NCI-H1436 (cell line): Measurements from ENCODE around the gene SPINT2.
"Not testable (repeated sequence)": the region's sequence is repeated elsewhere in the genome, so short reads cannot be mapped to it uniquely, and the experiment has no call there.

Experiments
- DNase-seq: peaks from one replicate; lab custom pipeline; 2025; lab: John Stamatoyannopoulos, UW

SPINT2 gene

GRCh38 chr19:38239816-38240215, 24.6 kb upstream of the SPINT2 start:
- no peak for DNase-seq

DNA sequence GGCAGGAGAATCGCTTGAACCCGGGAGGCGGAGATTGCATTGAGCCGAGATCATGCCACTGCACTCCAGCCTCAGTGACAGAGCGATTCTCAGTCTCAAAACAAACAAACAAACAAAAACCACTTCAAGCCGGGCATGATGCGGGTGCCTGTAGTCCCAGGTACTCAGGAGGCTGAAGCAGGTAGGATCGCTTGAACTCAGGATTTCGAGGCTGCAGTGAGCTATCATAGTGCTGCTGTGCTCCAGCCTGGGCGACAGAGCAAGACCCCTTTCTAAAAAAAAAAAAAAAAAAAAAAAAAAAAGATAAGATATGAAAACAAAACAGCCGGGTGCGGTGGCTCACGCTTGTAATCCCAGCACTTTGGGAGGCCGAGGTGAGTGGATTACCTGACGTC, 21.1 kb upstream of the SPINT2 start:
- DNase-seq, result no peak

- no peak for DNase-seq
Observed at GRCh38 chr19:38245826-38246498, 18.4 kb upstream of the SPINT2 start.

- DNase-seq, result no peak
Observed at GRCh38 chr19:38247126-38247525, 17.2 kb upstream of the SPINT2 start.

DNA sequence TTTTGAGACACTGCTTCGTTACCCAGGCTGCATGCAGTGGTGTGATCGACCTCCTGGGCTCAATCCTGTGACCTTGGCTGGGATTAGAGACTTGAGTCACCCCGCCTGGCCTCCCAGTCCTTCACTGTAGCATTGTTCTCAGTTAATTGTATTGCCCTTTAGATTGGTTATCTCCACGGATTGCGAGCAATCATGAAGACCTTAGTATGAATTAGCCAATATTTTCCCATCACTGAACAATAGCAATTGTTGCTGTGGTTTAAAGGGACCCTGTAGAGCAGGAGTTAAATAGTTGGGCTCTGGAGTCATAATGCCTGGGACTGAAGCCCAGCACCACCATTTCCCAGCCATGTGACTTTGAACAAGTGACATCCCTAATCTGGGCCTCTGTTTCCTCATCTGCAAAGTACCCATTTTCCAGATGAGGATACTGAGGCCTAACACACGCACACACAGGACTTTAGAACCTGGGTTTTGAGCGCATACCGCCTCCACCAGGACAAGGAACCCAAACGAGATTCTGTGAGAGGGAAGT, 16.6 kb upstream of the SPINT2 start:
- no peak for DNase-seq

DNA sequence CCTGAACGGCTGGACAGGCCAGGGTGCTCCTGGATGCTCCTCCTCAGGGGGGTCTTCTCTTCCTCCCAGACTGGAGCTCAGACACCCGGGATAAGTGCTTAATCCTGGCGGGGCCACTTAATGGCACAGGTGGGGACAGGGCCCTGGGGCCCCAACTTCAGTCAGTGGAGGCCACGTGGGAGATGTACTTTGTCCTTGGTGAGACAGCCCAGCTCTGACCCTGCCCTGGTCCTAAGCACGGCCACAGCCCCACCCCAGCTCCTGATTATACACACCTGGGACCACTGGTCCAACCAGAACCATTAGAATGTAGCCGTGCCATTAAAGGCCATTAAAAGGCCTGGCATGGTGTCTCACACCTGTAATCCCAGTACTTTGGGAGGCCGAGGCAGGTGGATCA, 16.0 kb upstream of the SPINT2 start:
- no peak for DNase-seq

GRCh38 chr19:38250428-38250820, 13.9 kb upstream of the SPINT2 start:
- DNase-seq, result no peak

- peak; percentile 18 for DNase-seq
Observed at GRCh38 chr19:38250821-38251563, 13.4 kb upstream of the SPINT2 start.

DNA sequence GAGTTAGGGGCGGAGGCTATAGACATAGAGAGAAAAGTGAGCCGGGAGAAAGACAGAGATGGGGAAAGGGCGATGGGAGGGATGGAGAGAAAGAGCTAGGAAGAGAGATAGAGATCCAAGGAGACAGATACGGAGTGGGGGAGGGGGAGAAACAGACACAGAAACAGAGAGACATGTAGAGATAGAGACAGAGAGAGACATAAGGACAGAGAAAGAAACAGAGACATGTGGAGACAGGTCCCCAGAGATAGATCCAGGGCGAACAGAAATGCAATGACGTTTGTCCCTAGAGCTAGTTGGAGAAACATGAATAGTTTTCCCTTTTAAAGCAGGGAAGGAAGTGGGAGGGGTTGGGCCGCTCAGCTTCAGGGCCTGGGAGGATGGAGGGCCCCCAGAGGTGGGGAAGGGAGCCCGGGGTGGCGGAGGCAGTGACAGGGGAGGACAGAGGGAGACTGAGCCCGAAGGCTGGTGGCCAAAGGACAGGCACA, 12.8 kb upstream of the SPINT2 start:
- DNase-seq, result no peak

DNA sequence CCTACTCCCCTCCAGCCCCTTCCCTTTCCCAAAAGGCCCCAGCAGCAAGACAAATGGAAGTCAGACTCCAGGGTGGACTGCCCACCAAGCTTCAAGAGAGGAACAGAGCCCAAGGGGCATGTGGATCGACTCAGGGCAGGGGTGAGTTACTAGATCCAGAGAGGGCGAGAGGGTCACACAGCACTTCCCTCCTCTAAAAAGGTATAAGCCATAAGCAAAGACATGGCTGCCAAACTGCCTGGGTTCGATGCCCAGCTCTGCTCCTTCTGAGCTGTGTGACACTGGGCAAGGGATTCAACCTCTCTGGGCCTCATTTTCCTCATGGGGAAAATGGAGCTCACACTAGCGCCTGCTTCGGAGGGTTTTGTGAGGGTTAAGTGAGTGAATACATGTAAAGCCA, 12.0 kb upstream of the SPINT2 start:
- no peak for DNase-seq

DNA sequence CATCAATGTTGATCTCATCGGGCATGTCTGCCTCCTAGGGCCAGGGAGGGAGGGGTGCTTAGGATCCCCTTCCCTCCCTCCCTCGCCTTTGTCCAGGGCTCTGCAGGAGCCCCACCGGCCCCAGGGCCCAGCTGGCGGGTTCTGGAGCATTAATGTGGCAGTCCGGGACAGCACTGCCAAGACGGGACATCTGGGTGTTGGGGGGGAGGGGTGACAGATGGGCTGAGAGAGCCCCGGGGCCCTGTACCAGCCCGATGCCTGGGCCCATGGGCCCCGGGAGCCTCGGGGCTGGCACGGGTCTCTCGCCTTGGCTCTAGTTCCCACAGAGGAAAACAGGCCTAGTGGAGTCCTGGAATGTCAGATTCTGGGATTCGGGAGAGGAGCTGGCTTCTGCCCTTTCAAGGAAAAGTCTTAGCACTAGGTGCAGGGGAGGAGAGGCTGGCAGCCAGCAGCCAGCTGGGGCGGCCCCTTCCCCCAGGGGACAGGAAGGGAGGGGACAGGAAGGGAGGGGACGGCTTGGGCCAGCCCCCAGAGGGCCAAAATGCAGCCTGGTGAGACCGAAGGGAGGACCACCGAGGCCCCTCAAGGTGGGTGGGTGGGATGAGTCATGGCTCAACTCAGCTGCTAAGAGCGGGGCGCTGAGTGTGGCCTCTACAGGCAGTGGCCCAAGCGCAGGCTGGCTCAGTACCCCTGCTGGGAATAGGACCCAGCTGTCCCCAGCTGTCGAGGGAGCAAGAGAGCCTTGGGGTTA, 11.3 kb upstream of the SPINT2 start:
- DNase-seq, result no peak

GRCh38 chr19:38253788-38254187, 10.6 kb upstream of the SPINT2 start:
- DNase-seq, result no peak

DNA sequence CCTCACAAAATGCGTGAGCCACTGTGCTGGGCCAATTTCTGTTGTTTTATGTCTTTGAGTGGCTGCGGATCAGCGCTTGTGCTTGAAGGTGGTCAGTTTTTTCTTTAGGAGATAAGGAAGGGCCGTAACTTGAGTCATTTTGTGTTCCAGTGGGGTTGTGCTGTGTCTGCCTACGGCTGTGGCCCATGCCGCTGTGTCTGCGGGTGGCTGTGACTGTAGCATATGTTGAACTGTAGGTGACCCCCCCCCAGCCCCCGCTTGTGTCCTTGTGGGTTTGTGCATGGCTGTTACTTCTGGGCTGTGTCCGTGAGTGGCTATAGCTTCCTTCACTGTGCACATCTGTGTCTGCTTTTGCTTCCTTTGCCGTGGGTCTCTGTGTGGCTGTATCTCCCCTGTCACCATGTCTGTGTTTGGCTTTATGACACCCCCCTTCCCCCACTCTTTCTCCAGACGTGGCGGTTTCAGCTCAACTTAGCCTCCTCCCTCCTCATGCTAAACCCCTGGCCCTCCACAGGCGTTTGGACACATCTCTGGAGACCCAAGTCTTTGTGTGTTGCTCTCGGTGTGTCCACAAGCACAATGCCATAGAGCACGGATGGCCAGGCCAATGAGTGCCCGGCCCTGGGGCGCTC, 8.9 kb upstream of the SPINT2 start:
- no peak for DNase-seq

DNA sequence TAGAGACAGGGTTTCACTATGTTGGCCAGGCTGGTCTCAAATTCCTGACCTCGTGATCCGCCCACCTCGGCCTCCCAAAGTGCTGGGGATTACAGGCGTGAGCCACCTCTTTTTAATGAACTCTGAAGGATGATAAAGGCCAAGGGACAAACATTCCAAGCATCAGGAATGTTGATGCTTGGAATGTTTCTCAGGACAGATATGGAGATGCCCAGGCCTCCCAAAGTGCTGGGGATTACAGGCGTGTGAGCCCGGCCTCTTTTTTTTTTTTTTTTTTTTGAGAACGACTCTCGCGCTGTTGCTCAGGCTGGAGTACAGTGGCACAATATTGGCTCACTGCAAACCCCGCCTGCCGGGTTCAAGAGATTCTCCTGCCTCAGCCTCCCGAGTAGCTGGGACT, 2.4 kb upstream of the SPINT2 start:
- not testable (repeated sequence) for DNase-seq

DNA sequence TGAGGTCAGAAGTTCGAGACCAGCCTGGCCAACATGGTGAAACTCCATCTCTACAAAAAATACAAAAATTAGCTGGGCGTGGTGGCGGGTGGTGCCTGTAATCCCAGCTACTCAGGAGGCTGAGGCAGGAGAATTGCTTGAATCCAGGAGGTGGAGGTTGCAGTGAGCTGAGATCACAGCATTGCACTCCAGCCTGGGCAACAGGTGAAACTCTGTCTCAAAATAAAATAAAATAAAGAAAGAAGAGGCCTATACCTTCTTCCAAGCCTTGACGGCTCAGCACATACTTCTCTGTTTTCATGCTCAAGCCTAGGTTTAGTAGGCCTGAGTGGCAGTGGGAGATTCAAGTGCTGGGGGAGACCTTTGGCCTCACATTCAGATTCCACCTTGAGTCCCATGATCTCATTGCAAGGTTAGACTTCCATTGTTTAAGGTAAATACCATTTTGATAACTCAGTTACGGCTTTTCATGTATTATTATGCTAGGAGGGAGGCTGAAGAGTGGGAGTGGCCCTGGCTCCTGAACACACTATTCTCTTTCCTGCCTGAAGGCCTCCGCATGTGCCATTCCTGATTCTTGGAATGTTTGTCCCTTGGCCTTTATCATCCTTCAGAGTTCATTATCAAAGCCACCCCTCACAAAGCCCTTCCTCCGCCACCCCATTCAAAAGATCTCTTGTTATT, 1.6 kb upstream of the SPINT2 start:
- DNase-seq, result no peak

GRCh38 chr19:38263689-38264485, 486 bp upstream of the SPINT2 start:
- DNase-seq, result peak; percentile 99

GRCh38 chr19:38265213-38265861, 964 bp downstream of the SPINT2 start:
- DNase-seq, result no peak

GRCh38 chr19:38265921-38266429, 1.6 kb downstream of the SPINT2 start:
- DNase-seq, result no peak

DNA sequence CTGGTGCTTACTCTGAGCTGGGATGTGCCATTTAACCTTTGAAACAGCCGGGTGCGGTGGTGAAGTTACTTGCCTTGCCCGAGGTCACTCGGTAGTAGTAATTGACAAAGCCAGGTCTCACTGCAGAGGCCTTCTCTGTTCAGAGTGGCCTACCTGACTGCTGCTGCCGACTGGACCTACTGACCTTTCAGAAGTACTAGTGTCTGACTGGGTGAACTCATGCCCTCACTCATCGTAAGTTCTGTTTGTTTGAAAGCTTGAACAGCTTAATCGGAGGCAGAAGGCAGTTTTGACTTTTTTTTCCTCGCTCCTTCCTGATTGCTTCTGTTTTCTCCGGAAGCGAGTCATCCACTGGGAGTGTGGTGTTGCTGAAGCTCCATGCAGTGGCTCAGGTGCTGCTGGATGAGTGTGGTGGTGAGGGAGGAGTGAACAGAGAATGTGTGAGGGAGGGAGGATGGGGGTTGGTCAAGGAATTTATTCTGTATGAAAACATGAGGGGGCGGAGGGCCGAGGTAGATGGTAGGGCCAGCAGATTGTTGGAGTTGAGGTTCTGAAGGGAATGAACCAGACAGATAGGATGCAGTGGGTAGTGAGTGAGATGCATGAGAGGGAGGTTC, 2.7 kb downstream of the SPINT2 start:
- DNase-seq, result no peak
